Measurements from ENCODE around the gene FLAD1. TPM values are rescaled to one million over a fixed set of nuclear protein-coding genes. Genes with fewer than 3 reads are reported as not detected.

Gene FLAD1
- total and polyA plus RNA-seq, 2 of the 4 experiments (the other 2 are of a cell fraction) = 26.3 to 37.3 TPM

DNA sequence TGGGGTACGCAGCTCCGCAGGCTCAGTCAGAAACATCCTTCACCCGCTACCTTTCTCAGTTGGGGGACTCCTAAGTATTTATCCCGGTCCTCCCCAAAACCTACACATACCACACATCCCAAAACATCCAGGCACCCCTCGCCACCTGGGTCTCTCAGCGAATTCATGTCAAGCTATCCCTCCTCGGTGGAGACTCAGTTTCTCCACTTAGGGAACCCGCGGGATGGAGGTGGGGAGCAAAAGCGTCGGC is 18.2 kb downstream of the FLAD1 start:
- Histone ChIP-seq H2BK15ac (ENCODE audit: low read depth, low read length) (peak overlapping the region; percentile 49; the same call in 2 of the 3 replicates), H4K20me1 (ENCODE audit: insufficient read depth, low read length) (no peaks in the 10 kb centered on the region), H2BK5ac (ENCODE audit: low read depth, low read length, poor library complexity, severe bottlenecking) (peak overlapping the region; percentile 94), H3K27ac (ENCODE audit: insufficient read depth, low read length) (peak overlapping the region; percentile 94), H3K4ac (ENCODE audit: low read depth, low read length) (peak overlapping the region; percentile 87), H3K4me3 (ENCODE audit: insufficient read depth, low read depth, low read length) (peak overlapping the region; percentile 75), H3K9me1 (ENCODE audit: insufficient read depth, low read length) (peaks cover 12% of the 10 kb centered on the region), H3K23ac (ENCODE audit: low read depth, low read length) (peak overlapping the region; percentile 81), H4K8ac (ENCODE audit: low read depth in 2 of 2, low read length in 2 of 2) (peak overlapping the region; percentile 11 to 91; a peak in 3 of 4 replicates), H4K5ac (ENCODE audit: low read depth, low read length) (peak overlapping the region; percentile 46; the same call in 1 of the 2 replicates), H3K27me3 (ENCODE audit: control insufficient read depth, insufficient read depth, low read length) (no peaks in the 10 kb centered on the region), H2AK9ac (replicated peaks; ENCODE audit: low read depth, low read length, poor library complexity) (peak overlapping the region; percentile 99), H3K9ac (ENCODE audit: low read depth, low read length) (peak overlapping the region; percentile 78), H3K4me2 (ENCODE audit: low read depth, low read length) (peak overlapping the region; percentile 94), H3K56ac (ENCODE audit: extremely low read depth, insufficient read depth, low read length) (peak overlapping the region; percentile 82), H2AK5ac (ENCODE audit: low read depth, low read length) (peak overlapping the region; percentile 97), H2BK20ac (ENCODE audit: low read depth, low read length) (no peak overlapping the region; the same call in none of the 2 replicates), H3K36me3 (ENCODE audit: control insufficient read depth, insufficient read depth, low read length) (no peaks in the 10 kb centered on the region; the same call in 1 of the 2 replicates), H4K91ac (ENCODE audit: insufficient read depth, low read depth, low read length) (peak overlapping the region; percentile 58; the same call in 1 of the 2 replicates), H3K9me3 (ENCODE audit: control insufficient read depth, insufficient read depth, low read length) (no peaks in the 10 kb centered on the region), H3K14ac (replicated peaks; ENCODE audit: low read depth, low read length) (peak overlapping the region; percentile 87; the same call in 1 of the 2 replicates), H3K79me1 (ENCODE audit: low read depth in 1 of 2, low read length in 2 of 2) (peaks cover 14 to 55% of the 10 kb centered on the region in 2 experiments), H3K18ac (ENCODE audit: low read depth, low read length) (peak overlapping the region; percentile 48), H2AFZ (replicated peaks; ENCODE audit: low read length, poor library complexity) (peak overlapping the region; percentile 92), H3K4me1 (ENCODE audit: control insufficient read depth, insufficient read depth, low read length) (peaks cover 21% of the 10 kb centered on the region), H2BK120ac (ENCODE audit: low read depth, low read length) (peak overlapping the region; percentile 74)
- ATAC-seq (ENCODE audit: low read depth) (no peak), DNase-seq (no peak)
- dilution Hi-C loops (cut with HindIII; ENCODE audit: low sequenced_read_pairs, unreplicated experiment) (no loop called here), intact Hi-C loops (cut with micrococcal nuclease) (loop anchor here (1.0 to 5.0 kb wide), 3 partner anchors 29 to 65 kb away; partner anchors contain the start of genes ADAM15 and PMVK), in situ Hi-C loops (cut with MboI; ENCODE audit: low sequenced_read_pairs) (no loop called here)
- ChIA-PET POLR2A (ENCODE audit: unreplicated experiment) (no interaction called here), CTCF (interaction anchor here (0.9 kb wide), 1 partner anchor 31 kb away, joined by 4 read pairs; the partner anchor contains the start of gene SHC1)
- WGBS, 2 experiments (ENCODE audit: extremely low coverage in 2 of 2, insufficient read length in 1 of 2) = no CpG with 5 or more reads among the region's 11 CpGs
- BruUV-seq (replicated peaks) = no TSS peak
- TF ChIP-seq, protein P1, sequence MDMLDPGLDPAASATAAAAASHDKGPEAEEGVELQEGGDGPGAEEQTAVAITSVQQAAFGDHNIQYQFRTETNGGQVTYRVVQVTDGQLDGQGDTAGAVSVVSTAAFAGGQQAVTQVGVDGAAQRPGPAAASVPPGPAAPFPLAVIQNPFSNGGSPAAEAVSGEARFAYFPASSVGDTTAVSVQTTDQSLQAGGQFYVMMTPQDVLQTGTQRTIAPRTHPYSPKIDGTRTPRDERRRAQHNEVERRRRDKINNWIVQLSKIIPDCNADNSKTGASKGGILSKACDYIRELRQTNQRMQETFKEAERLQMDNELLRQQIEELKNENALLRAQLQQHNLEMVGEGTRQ (IDR thresholded peaks at IDR 0.05; ENCODE audit: low read depth, low read length) = no peak
- TF ChIP-seq FOS (IDR thresholded peaks at IDR 0.05; ENCODE audit: low read depth, low read length) (no peak), CEBPB (IDR thresholded peaks at IDR 0.05; ENCODE audit: low read depth, low read length) (no peak), MAFK (IDR thresholded peaks at IDR 0.05; ENCODE audit: low read depth, low read length) (no peak), RFX5 (IDR thresholded peaks at IDR 0.05; ENCODE audit: low read depth, low read length) (no peak), BHLHE40 (IDR thresholded peaks at IDR 0.05; ENCODE audit: low read depth, low read length) (no peak), NFE2L2 (IDR thresholded peaks at IDR 0.05; ENCODE audit: low read depth, low read length) (no peak), CHD1 (IDR thresholded peaks at IDR 0.05; ENCODE audit: low read depth, low read length) (no peak), POLR2A (IDR thresholded peaks at IDR 0.05; ENCODE audit: low read depth, low read length) (no peak), RAD21 (IDR thresholded peaks at IDR 0.05; ENCODE audit: low read length) (no peak), MAZ (IDR thresholded peaks at IDR 0.05; ENCODE audit: borderline replicate concordance, low read depth, low read length) (no peak)
- TF ChIP-seq, protein P2, sequence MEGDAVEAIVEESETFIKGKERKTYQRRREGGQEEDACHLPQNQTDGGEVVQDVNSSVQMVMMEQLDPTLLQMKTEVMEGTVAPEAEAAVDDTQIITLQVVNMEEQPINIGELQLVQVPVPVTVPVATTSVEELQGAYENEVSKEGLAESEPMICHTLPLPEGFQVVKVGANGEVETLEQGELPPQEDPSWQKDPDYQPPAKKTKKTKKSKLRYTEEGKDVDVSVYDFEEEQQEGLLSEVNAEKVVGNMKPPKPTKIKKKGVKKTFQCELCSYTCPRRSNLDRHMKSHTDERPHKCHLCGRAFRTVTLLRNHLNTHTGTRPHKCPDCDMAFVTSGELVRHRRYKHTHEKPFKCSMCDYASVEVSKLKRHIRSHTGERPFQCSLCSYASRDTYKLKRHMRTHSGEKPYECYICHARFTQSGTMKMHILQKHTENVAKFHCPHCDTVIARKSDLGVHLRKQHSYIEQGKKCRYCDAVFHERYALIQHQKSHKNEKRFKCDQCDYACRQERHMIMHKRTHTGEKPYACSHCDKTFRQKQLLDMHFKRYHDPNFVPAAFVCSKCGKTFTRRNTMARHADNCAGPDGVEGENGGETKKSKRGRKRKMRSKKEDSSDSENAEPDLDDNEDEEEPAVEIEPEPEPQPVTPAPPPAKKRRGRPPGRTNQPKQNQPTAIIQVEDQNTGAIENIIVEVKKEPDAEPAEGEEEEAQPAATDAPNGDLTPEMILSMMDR (conservative IDR thresholded peaks at IDR 0.05; ENCODE audit: low read depth, low read length) = no peak
- TF ChIP-seq, protein P3, sequence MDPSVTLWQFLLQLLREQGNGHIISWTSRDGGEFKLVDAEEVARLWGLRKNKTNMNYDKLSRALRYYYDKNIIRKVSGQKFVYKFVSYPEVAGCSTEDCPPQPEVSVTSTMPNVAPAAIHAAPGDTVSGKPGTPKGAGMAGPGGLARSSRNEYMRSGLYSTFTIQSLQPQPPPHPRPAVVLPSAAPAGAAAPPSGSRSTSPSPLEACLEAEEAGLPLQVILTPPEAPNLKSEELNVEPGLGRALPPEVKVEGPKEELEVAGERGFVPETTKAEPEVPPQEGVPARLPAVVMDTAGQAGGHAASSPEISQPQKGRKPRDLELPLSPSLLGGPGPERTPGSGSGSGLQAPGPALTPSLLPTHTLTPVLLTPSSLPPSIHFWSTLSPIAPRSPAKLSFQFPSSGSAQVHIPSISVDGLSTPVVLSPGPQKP (IDR thresholded peaks at IDR 0.05; ENCODE audit: borderline replicate concordance, low read depth, low read length) = no peak
